Ovary (tissue), 9 donors: Measurements from ENCODE around the gene LRFN2. TPM values are rescaled to one million over a fixed set of nuclear protein-coding genes. Genes with fewer than 3 reads are reported as not detected.
A peak's percentile ranks its signal among the peaks of the same experiment; 100 is the strongest.

Source experiments
- DNase-seq, 5 donors: peaks; one replicate each; pipeline ENCODE4 v3.0.0-alpha.2; 2019 to 2020
- H3K27ac ChIP-seq, 2 donors: fragments of 200-600 bp; one replicate each; pipeline versions ENCODE4 v1.5.1 to v1.8.0; 2019 to 2022
- H3K27me3 ChIP-seq: fragments of 200-600 bp; one replicate; pipeline ENCODE4 v1.8.0; 2022
- H3K36me3 ChIP-seq: fragments of 200-600 bp; sonication (generic); one replicate; pipeline ENCODE4 v1.5.1; 2019
- H3K4me1 ChIP-seq: one replicate; pipeline ENCODE4 v1.8.1; 2013; ENCODE audit warnings: mild to moderate bottlenecking, moderate library complexity; ENCODE audit not compliant: insufficient read depth
- H3K4me3 ChIP-seq: fragments of 200-600 bp; sonication (generic); one replicate; pipeline ENCODE4 v1.5.1; 2017
- H3K9me3 ChIP-seq, 2 donors: fragments of 200-600 bp in 1 of 2; sonication (generic) in 1 of 2; one replicate each; pipeline versions ENCODE4 v1.5.1 to v1.8.1; 2013 to 2019; ENCODE audit warnings: mild to moderate bottlenecking in 1 of 2, moderate library complexity in 1 of 2
- CTCF ChIP-seq, 3 donors: fragments of 450-650 bp in 2 of 3; fragments of 200-600 bp in 1 of 3; IDR thresholded peaks; one replicate each; pipeline versions ENCODE4 v1.5.1 to v1.8.0; 2016 to 2022; ENCODE audit warnings: antibody characterized with exemption in 3 of 3, mild to moderate bottlenecking in 1 of 3
- EP300 ChIP-seq: sonication (generic); formaldehyde crosslinking; IDR thresholded peaks from one replicate; pipeline ENCODE4 v1.6.1; 2017; ENCODE audit warnings: antibody characterized with exemption
- POLR2A ChIP-seq: fragments of 450-650 bp; IDR thresholded peaks from one replicate; pipeline ENCODE4 v1.6.1; 2017; ENCODE audit warnings: antibody characterized with exemption, mild to moderate bottlenecking, moderate library complexity
- WGBS, 3 donors: extraction: QIAGEN DNeasy Blood & Tissue Kit in 1 of 3; methylation state at CpG; one replicate each; pipeline versions ENCODE4 v1.1.5 to v1.1.7; 2013 to 2017; 5-methylcytosine and 5-hydroxymethylcytosine counted together
- intact Hi-C, 4 donors: fragments of 100-400 bp; cut with DNase I; formaldehyde crosslinking; loops; one replicate each; pipeline versions ENCODE4 v1.11.0 to v1.15.1; 2022 to 2023
- polyA plus RNA-seq, 2 donors: library from polyadenylated mRNA; stranded (reverse); fragments of 200-250 nt in 1 of 2; fragments of 350-450 nt in 1 of 2; fragmentation: Illumina TruSeq in 1 of 2; extraction: RNeasy Lipid Tissue Mini Kit (QIAGEN cat#74804) in 1 of 2; gene quantifications; one replicate each; pipeline ENCODE4 v1.2.3, GENCODE V29; 2013 to 2014
- total RNA-seq, 7 donors: library from RNA; depleted of rRNA in 2 of 7; stranded (reverse); fragments of >200 nt in 2 of 7; fragmentation: NEBNext Ultra II Directional in 3 of 7; extraction: Animal tissue kit (Norgen Biotek cat#: 25700) in 3 of 7; gene quantifications; one replicate each; pipeline versions ENCODE4 v1.1.0 to v1.2.4, GENCODE V29; 2016 to 2023
- donor health status: DM: no; HTN: no; CAD: no; lungs with moderate emphysema.
- donor health status: DM: no; HTN: no; CAD: no.
- donor health status: Bipolar disorder and iron deficiency.
- donor health status: DM: yes; HTN: yes; CAD: no.
- donor health status: DM: no; HTN: no; CAD: no.
- donor health status: DM: yes; HTN: yes; CAD: no.

The LRFN2 gene
- total and polyA plus RNA-seq, 9 donors = 0.10 to 2.2 (median 0.66) TPM

- no peaks in the 10 kb centered on the region for H3K9me3 ChIP-seq
- WGBS, 3 donors = 86 to 87% (median 86%) methylated on average over 9 of the region's 9 CpGs
- H3K27ac ChIP-seq = no peak overlapping the region
- no peak for DNase-seq
- intact Hi-C loops = no loop called here
- no peaks in the 10 kb centered on the region for H3K36me3 ChIP-seq
- no peaks in the 10 kb centered on the region for H3K27me3 ChIP-seq
- no peak overlapping the region for H3K4me3 ChIP-seq
- TF ChIP-seq CTCF (IDR thresholded peaks at IDR 0.05) (no peak), EP300 (no peak), POLR2A (no peak)
- no peaks in the 10 kb centered on the region for H3K4me1 ChIP-seq
Measured at GRCh38 chr6:40506954-40507353, 80.2 kb downstream of the LRFN2 start.

- intact Hi-C loops = no loop called here
- no peaks in the 10 kb centered on the region for H3K36me3 ChIP-seq
Measured at GRCh38 chr6:40505191-40505810, 81.9 kb downstream of the LRFN2 start.

DNA sequence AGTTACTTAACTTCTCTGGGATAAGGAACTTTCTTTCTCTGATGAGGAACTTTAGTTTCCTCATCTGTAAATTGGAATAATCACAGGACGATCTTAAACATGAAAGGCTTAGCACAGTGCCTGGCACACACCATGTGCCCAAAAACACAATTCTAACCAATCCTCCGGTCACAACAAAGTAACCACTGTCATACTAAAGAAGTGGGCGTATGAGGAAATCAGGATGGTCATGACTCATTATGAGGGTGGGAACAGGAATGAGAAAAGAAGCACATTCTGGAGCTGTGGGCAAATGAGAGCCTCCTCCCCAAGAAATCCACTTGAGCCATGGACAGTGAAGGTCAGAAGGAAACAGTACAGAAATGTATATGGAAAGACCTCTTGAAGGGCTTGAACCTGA is 82.9 kb downstream of the LRFN2 start:
- no peaks in the 10 kb centered on the region for H3K27me3 ChIP-seq
- H3K4me3 ChIP-seq = no peak overlapping the region
- no peak overlapping the region for H3K27ac ChIP-seq
- intact Hi-C loops = no loop called here
- no peaks in the 10 kb centered on the region for H3K9me3 ChIP-seq
- H3K4me1 ChIP-seq = peaks cover 4% of the 10 kb centered on the region
- TF ChIP-seq EP300 = no peak
- 89 to 93% (median 93%) methylated on average over 3 of the region's 3 CpGs for WGBS, 3 donors
- DNase-seq = no peak
- no peaks in the 10 kb centered on the region for H3K36me3 ChIP-seq

More at GRCh38 chr6:40505191-40505810, 81.9 kb downstream of the LRFN2 start:
- H3K27ac ChIP-seq = no peak overlapping the region
- TF ChIP-seq POLR2A (no peak), EP300 (no peak), CTCF (IDR thresholded peaks at IDR 0.05) (no peak)
- H3K4me1 ChIP-seq = no peaks in the 10 kb centered on the region
- H3K9me3 ChIP-seq = no peaks in the 10 kb centered on the region
- no peaks in the 10 kb centered on the region for H3K27me3 ChIP-seq
- no peak overlapping the region for H3K4me3 ChIP-seq
- WGBS, 3 donors = 84 to 87% (median 85%) methylated on average over 12 of the region's 12 CpGs
- DNase-seq = no peak

DNA sequence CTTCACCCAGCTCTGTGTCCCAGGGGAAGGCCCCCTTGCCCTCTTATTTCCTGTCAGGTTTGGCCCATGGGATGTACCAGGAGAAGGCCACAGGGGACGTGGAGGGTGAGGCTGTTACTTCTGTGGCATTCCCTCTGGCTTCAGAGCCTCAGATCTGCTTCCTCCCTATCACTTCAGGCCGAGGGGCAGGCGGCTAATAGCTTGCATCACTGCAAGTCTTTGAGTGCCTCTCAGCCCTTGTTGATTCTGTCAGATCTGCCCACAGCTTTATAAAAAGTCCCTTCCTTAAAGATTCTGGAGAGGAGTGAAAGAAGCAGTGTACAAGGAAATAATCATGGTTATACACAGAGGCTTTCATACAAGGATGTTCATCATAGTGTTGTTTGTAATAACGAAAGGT is 86.9 kb downstream of the LRFN2 start:
- Histone ChIP-seq H3K9me3 (no peaks in the 10 kb centered on the region), H3K27me3 (no peaks in the 10 kb centered on the region), H3K4me3 (no peak overlapping the region), H3K36me3 (no peaks in the 10 kb centered on the region), H3K27ac (no peak overlapping the region), H3K4me1 (peaks cover 4% of the 10 kb centered on the region)
- intact Hi-C loops = no loop called here
- TF ChIP-seq CTCF (IDR thresholded peaks at IDR 0.05) (no peak), POLR2A (no peak), EP300 (no peak)
- 71 to 78% (median 75%) methylated on average over 4 of the region's 4 CpGs for WGBS, 3 donors
- no peak for DNase-seq

GRCh38 chr6:40499215-40499614 is 87.9 kb downstream of the LRFN2 start:
- Histone ChIP-seq H3K4me3 (no peak overlapping the region), H3K27ac (no peak overlapping the region), H3K27me3 (no peaks in the 10 kb centered on the region), H3K4me1 (peaks cover 4% of the 10 kb centered on the region), H3K36me3 (no peaks in the 10 kb centered on the region), H3K9me3 (no peaks in the 10 kb centered on the region)
- DNase-seq = peak in 3 of 5 donors; percentile 19 to 44 (median 28)
- intact Hi-C loops = no loop called here
- whole genome bisulfite sequencing, 3 donors = 7 to 9% (median 7%) methylated on average over 8 of the region's 8 CpGs
- TF ChIP-seq CTCF (IDR thresholded peaks at IDR 0.05) = no peak
- TF ChIP-seq EP300 = no peak
- no peak for TF ChIP-seq POLR2A
